ENCODE measurements around the gene OAS3.

GRCh38 chr12:112942572-112942971 lies 4.3 kb downstream of the OAS3 start:
- TF ChIP-seq ZBTB12 (CRISPR knock-in tag; IDR thresholded peaks at IDR 0.05) = no peak
- TF ChIP-seq ZNF263 (CRISPR knock-in tag; IDR thresholded peaks at IDR 0.05; ENCODE audit: borderline replicate concordance) = no peak
- TF ChIP-seq POLR2A (conservative IDR thresholded peaks at IDR 0.05) = no peak
- TF ChIP-seq RFX5 (IDR thresholded peaks at IDR 0.05; ENCODE audit: low read depth, low read length) = no peak
- no peak for TF ChIP-seq GABPA (tag; conservative IDR thresholded peaks at IDR 0.05; ENCODE audit: low read depth)
- no peak for TF ChIP-seq MYNN (IDR thresholded peaks at IDR 0.05)
- no peak for TF ChIP-seq MYNN (CRISPR knock-in tag; IDR thresholded peaks at IDR 0.05)
- no peak for TF ChIP-seq CTCF (IDR thresholded peaks at IDR 0.05 in 2 of 3, conservative IDR thresholded peaks at IDR 0.05 in 1 of 3; ENCODE audit: insufficient read depth in 2 of 3, low read depth in 1 of 3, low read length in 3 of 3)
- TF ChIP-seq ZNF124 (CRISPR knock-in tag; IDR thresholded peaks at IDR 0.05) = no peak
- no peak for TF ChIP-seq TBL1XR1 (IDR thresholded peaks at IDR 0.05; ENCODE audit: low read length in 2 of 2)
- TF ChIP-seq GTF2F1 (IDR thresholded peaks at IDR 0.05; ENCODE audit: low read depth, low read length) = no peak
- no peak for TF ChIP-seq NRF1 (conservative IDR thresholded peaks at IDR 0.05 in 1 of 2, IDR thresholded peaks at IDR 0.05 in 1 of 2)
